SK-MEL-5 (cell line): Measurements from ENCODE around the gene CRABP1. TPM values are rescaled to one million over a fixed set of nuclear protein-coding genes. Genes with fewer than 3 reads are reported as not detected.

Source experiments
- DNase-seq: peaks from one replicate; pipeline ENCODE4 v3.0.0-alpha.2; 2016; ENCODE audit warnings: low read depth, low spot score
- in situ Hi-C: cut with HindIII; loops from 2 replicates; pipeline ENCODE4 v1.10.0; 2016; ENCODE audit warnings: low sequenced_read_pairs, high pct_unique_total_duplicates, low pct_unique_long_range_greater_than_20kb
- polyA plus RNA-seq, 2 experiments: library from polyadenylated mRNA; depleted of rRNA; stranded (reverse); fragments of >200 nt; gene quantifications; 2 replicates each; pipeline ENCODE4 v1.2.3, GENCODE V29; 2015
- total RNA-seq: library from RNA; depleted of rRNA; stranded (reverse); fragments of >200 nt; shearing (Covaris generic); gene quantifications from 2 replicates; pipeline ENCODE4 v1.2.3, GENCODE V29; 2014; rRNA removed

CRABP1 gene
- total RNA-seq = 0.51 TPM in 1 of 2 replicates, not detected in the other
- 0.13 TPM in 1 of 2 replicates, not detected in the other for polyA plus RNA-seq (2015; cell fraction: cytosol; rRNA removed)
- polyA plus RNA-seq (2015; cell fraction: nucleus; rRNA removed) = not detected in 2 replicates

DNA sequence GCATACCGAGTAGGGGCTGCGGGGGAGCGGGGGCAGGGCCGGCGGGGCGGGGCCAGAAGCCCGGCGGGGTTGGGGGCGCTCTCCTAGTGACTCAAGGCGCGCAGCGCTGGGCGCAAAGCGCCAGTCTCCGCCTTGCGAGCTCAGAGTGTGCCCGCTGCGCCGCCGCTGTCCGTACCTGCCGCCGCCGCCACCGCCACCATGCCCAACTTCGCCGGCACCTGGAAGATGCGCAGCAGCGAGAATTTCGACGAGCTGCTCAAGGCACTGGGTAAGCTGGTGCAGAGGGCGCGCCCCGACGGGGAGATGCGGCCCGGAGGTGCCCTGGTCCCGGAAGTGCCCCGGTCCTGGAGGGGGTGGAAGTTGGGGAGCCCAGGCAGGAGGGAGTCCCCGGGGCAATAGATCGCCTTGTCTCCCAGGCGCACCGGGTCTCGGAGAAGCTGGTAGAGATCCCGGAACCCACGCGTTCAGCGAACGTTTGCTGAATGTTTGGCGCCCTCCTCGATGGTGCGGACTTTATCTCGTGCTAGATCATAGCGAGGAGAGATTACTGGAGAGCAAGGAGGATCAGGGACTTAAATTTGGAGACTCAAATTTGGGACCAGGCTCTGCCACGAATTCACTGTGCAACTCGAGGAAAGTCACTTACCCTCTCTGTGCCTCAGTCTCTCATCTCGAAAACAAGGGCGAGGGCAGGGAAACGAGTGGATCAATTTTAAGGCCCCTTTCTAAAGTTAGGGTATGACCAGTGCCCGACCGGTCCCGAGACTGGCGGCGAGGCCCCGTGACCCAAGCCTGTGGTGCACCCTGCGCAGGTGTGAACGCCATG, at the start of gene CRABP1:
CRABP1 (plus strand) TSS at position 123 of the 826 bp plus-strand sequence; CDS start at position 199, 76 bp downstream.
- in situ Hi-C loops = no loop called here
- DNase-seq = no peak

DNA sequence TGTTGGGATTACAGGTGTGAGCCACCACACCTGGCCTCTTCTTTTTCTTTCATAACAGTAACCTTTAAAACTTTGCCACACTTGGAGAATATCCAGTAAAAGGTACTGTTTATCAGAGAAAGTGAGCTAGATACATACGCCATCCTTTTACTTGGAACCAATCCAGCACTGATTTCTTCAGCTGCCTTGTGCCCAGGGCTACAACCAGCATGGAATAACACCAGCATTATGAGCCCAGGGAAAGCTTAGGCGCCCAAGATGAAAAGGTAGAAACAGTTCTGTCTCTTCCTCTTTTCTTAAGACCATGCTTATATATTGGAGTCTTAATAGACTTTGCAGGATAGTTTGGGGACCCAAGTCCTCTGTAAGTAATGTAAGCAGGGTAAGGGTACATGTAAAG, 49.1 kb upstream of the CRABP1 start:
- no peak for DNase-seq
- in situ Hi-C loops = loop anchor here (5.0 kb wide), 1 partner anchor 34 kb away; no protein-coding TSS in a partner anchor

DNA sequence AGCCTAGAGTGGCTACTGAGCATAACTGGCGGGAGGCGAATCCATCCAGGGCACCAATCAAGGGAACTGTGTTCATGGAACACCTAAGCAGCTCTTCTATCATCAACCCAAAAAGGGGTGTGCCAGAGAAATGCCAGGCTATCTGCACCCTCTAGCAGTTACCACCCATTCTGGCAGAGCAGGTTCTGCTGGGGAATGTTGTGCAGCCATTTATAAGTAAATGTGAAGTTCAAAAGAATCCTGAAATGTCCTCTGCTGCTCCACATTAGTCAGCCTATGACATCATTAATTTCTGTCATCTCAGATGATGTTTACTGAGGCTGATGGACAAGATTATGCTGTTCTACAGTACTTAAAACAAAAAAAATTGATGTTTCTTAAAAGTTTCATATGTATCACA, 48.5 kb upstream of the CRABP1 start:
- in situ Hi-C loops = loop anchor here (5.0 kb wide), 1 partner anchor 34 kb away; no protein-coding TSS in a partner anchor
- no peak for DNase-seq

DNA sequence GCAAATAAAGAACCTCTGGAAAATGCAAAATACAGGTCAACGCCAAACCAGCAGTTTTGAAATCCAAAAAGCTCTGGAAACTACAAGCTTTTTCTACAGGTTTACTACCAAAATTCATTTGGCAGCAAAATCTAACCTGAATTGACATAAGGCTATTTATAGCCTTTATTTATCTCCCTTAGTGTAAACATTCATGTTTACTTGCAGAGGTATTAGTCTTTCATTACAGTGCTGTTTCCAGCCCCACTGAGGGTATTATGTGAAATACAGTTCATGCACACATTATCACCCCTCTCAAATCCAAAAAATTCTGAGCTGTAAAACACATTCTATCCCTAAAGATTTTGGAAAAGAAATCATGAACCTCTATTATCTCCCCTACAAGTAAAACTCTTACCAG, 47.9 kb upstream of the CRABP1 start:
- DNase-seq = no peak
- in situ Hi-C loops = loop anchor here (5.0 kb wide), 1 partner anchor 35 kb away; no protein-coding TSS in a partner anchor

DNA sequence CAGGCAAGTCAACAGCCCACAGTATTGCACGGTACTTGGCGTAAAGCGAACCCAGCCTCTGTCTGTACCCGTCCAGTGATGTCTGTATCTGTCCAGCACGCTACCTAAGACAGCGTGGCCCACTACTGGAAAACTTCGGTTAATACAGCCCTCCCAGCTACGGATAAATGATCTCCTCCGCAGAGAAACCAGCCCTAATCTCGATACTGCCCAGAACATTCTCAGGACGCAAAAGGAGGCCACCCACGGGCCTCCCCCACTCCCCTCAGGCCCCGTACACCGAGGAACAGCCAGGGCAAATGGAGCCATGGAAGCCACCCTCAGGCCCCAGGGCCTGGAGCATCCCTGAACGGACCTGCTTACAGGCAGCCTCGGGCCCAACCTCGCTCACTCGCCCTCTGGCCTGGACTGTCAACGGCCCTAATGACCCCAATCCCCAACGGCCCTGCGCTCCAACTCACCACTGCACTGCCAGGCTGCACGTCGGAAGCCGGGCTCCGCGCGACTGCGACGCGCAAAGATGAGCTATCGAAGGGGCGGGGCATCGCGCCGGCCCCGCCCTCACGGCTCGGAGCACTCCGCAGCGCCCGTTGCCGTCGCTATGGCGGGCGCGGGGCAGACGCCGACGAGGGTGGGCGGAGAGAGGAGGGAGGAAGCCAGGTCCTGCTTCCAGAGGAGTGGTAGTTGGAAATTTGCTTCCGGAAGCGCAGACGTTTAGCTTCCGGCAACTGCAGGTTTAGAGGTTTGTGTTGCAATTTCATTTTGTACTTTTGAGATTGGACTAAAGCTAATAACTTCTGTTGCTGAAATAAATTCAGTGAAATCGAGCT, 40.8 kb upstream of the CRABP1 start, which contains the start of gene SKIC8:
SKIC8 (minus strand) TSS at position 509 of the 830 bp plus-strand sequence. CDS start 3,923 bp downstream, outside the sequence.
- DNase-seq = peak; percentile 94

DNA sequence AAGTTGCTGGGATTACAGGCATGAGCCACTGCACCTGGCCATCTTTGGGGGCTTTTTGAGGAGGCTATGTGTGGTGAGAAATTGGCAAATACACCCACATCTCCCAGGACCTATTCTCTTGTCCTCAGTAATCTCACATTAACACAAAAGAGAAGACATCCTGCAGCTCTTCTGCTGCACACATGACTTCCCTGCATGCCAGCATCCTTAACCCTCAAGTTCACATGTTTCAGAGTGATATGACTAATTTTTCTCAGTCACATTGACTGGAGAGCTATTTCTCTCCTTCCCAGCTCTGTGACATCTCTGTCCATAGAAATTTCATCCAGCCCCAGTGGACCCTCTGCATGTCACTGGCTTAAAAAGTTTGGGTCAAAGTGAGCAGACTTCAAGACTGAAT, 38.8 kb upstream of the CRABP1 start:
- in situ Hi-C loops = no loop called here
- DNase-seq = peak; percentile 54

More for the DNA sequence above, 40.8 kb upstream of the CRABP1 start, which contains the start of gene SKIC8:
- in situ Hi-C loops = no loop called here

GRCh38 chr15:78301828-78302227, 38.3 kb upstream of the CRABP1 start:
- in situ Hi-C loops = no loop called here

GRCh38 chr15:78302579-78303312, 37.4 kb upstream of the CRABP1 start:
- peak; percentile 100 for DNase-seq
- in situ Hi-C loops = no loop called here

More at GRCh38 chr15:78301828-78302227, 38.3 kb upstream of the CRABP1 start:
- DNase-seq = peak; percentile 57

- in situ Hi-C loops = no loop called here
These were observed 35.7 kb upstream of the CRABP1 start for GRCh38 chr15:78304216-78305066.

DNA sequence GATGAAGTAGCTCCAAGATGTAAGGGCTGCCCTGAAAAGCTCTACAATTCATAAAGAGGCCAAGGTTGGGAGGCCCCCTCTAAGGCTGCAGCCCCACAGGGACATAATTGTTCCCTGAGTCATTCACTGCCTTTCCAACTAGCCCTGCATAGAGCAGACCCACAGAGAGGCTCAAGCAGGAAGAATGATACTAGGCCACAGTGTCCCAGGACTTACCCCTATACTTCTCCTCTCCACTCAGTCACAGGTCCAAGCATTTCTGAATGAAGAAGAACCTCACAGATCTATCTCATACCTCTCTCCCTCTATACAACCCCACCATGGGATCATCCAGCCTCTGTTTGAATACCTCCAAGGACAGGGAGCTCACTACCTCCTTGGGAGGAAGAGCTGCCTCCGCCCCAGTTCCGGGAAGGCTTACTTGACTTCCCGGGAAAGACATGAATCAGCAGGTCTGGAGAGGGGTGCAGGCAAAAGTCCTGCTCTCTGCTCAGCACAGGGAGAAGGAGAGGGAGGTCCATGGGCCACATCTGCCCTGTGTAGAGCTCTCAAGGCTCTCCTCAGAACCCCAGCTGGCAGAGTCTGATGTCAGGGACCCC, 33.9 kb upstream of the CRABP1 start:
- peak; percentile 44 for DNase-seq
- in situ Hi-C loops = no loop called here

More at GRCh38 chr15:78304216-78305066, 35.7 kb upstream of the CRABP1 start:
- DNase-seq = no peak

- in situ Hi-C loops = no loop called here
These were observed 32.2 kb upstream of the CRABP1 start for GRCh38 chr15:78307976-78308375.

GRCh38 chr15:78308422-78309032, 31.6 kb upstream of the CRABP1 start:
- in situ Hi-C loops = no loop called here
- DNase-seq = peak; percentile 83

More at GRCh38 chr15:78307976-78308375, 32.2 kb upstream of the CRABP1 start:
- DNase-seq = peak; percentile 35

- no peak for DNase-seq
- in situ Hi-C loops = no loop called here
These were observed 28.9 kb upstream of the CRABP1 start for GRCh38 chr15:78311292-78311691.

DNA sequence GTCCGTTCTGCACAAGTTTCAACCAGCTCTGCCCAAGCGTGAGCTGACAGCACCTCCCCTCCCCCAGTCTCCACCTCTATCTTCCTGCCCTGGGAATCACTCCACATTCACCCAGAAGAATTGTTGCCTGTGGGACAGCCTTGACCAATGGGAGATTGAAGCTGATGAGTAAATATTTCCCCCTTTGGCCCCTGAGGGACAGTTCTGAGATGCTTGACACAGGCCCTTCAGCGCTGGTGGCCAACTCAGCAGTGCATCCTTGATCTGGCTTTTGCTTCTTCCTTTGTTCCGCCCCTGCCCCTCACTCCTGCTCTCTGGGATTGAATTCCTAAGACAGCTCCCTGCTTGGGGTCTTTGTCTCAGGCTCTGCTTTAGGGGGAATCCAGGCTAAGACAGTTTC, 27.6 kb upstream of the CRABP1 start:
- DNase-seq = no peak
- in situ Hi-C loops = no loop called here

- in situ Hi-C loops = no loop called here
- no peak for DNase-seq
These were observed 27.2 kb upstream of the CRABP1 start for GRCh38 chr15:78312957-78313356.

- no peak for DNase-seq
- in situ Hi-C loops = no loop called here
These were observed 26.8 kb upstream of the CRABP1 start for GRCh38 chr15:78313383-78313782.
